Thoracic aorta (tissue), 2 donors: ENCODE data around the gene CSTF2T. TPM values are rescaled to one million over a fixed set of nuclear protein-coding genes. Genes with fewer than 3 reads are reported as not detected.

ENCODE experiments used
- ATAC-seq: fragments of 150-250 bp; one replicate; pipeline ENCODE4 v1.8.0; 2017; ENCODE audit warnings: low read depth; ENCODE audit not compliant: insufficient number of reproducible peaks, low FRiP score
- DNase-seq: peaks from one replicate; pipeline ENCODE4 v3.0.0-alpha.2; 2020; ENCODE audit warnings: low spot score
- H3K27ac ChIP-seq, 2 donors: fragments of 200-600 bp; sonication (generic); 1 replicate in 1 of 2; 2 replicates in 1 of 2; pipeline ENCODE4 v1.5.1; 2016; ENCODE audit warnings: mild to moderate bottlenecking in 2 of 2, moderate library complexity in 2 of 2
- H3K27me3 ChIP-seq: fragments of 200-600 bp; sonication (generic); replicated peaks from 2 replicates; pipeline ENCODE4 v1.6.0; 2016; ENCODE audit warnings: mild to moderate bottlenecking; ENCODE audit not compliant: insufficient read depth
- H3K36me3 ChIP-seq: fragments of 200-600 bp; sonication (generic); one replicate; pipeline ENCODE4 v1.5.1; 2016
- H3K4me1 ChIP-seq, 2 donors: fragments of 200-600 bp; sonication (generic); 1 replicate in 1 of 2; 2 replicates in 1 of 2; pipeline versions ENCODE4 v1.5.1 to v1.6.0; 2016; ENCODE audit warnings: low read depth in 2 of 2, mild to moderate bottlenecking in 1 of 2; ENCODE audit not compliant: control insufficient read depth in 1 of 2
- H3K4me3 ChIP-seq: fragments of 200-600 bp; sonication (generic); 2 replicates; pipeline ENCODE4 v1.5.1; 2016; ENCODE audit warnings: mild to moderate bottlenecking
- H3K9me3 ChIP-seq: fragments of 200-600 bp; sonication (generic); 2 replicates; pipeline ENCODE4 v1.5.1; 2016
- CTCF ChIP-seq: fragments of 200-600 bp; sonication (generic); IDR thresholded peaks from one replicate; pipeline ENCODE4 v1.5.1; 2019; ENCODE audit warnings: antibody characterized with exemption
- total RNA-seq, 2 donors: library from RNA; depleted of rRNA; stranded (reverse); fragments of >200 nt; gene quantifications; one replicate each; pipeline versions ENCODE4 v1.1.0 to v1.2.3, GENCODE V29; 2016

The CSTF2T gene
- total RNA-seq, 2 donors from 2014 or later: 24.6 to 39.9 TPM

- Histone ChIP-seq H3K4me3 (no peak overlapping the region), H3K27me3 (no peaks in the 10 kb centered on the region), H3K4me1 (peaks cover 9 to 36% of the 10 kb centered on the region in 2 donors), H3K36me3 (no peaks in the 10 kb centered on the region), H3K27ac (peak overlapping the region in 1 of 2 donors; percentile 24), H3K9me3 (no peaks in the 10 kb centered on the region)
- DNase-seq (no peak), ATAC-seq (no peak)
- TF ChIP-seq CTCF: no peak
Measured at GRCh38 chr10:51744235-51745000, 45.0 kb upstream of the CSTF2T start.

DNA sequence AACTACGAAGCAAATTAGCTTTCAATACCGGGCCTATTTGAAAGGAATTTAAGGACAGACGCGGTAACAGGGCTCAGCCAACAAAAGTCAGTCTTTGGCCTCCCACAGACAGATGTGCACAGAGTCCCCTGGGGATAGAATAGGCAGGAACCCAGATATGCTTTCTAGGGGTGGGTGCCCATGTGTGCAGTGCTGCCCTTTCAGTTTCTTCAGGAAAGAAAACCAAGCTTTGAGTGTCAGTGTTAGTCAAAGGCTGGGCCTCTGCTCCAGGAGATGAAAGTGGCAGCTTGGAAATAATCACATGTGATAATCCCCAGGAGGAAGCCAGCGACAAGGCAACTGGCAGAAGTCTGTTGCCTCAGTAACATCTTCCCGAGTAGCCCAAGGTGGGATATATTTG is 43.8 kb upstream of the CSTF2T start:
- DNase-seq (no peak), ATAC-seq (no peak)
- Histone ChIP-seq H3K4me3 (peak overlapping the region; percentile 65), H3K4me1 (peaks cover 5 to 29% of the 10 kb centered on the region in 2 donors), H3K9me3 (no peaks in the 10 kb centered on the region), H3K27me3 (no peaks in the 10 kb centered on the region), H3K27ac (peak overlapping the region; percentile 44 to 66), H3K36me3 (no peaks in the 10 kb centered on the region)
- TF ChIP-seq CTCF: no peak

GRCh38 chr10:51733057-51733456 is 33.7 kb upstream of the CSTF2T start:
- peak overlapping the region in 1 of 2 donors; percentile 74 for H3K27ac ChIP-seq
- TF ChIP-seq CTCF: no peak
- no peak overlapping the region for H3K4me3 ChIP-seq
- ATAC-seq (no peak), DNase-seq (no peak)
- no peaks in the 10 kb centered on the region for H3K9me3 ChIP-seq
- H3K27me3 ChIP-seq: no peaks in the 10 kb centered on the region
- H3K4me1 ChIP-seq: peaks cover 16 to 55% of the 10 kb centered on the region in 2 donors
- no peaks in the 10 kb centered on the region for H3K36me3 ChIP-seq

- Histone ChIP-seq H3K9me3 (no peaks in the 10 kb centered on the region), H3K4me3 (no peak overlapping the region), H3K27ac (peak overlapping the region; percentile 33 to 74), H3K36me3 (no peaks in the 10 kb centered on the region), H3K4me1 (peaks cover 14 to 54% of the 10 kb centered on the region in 2 donors), H3K27me3 (no peaks in the 10 kb centered on the region)
- TF ChIP-seq CTCF: no peak
- DNase-seq (no peak), ATAC-seq (no peak)
Measured at GRCh38 chr10:51729822-51730555, 30.6 kb upstream of the CSTF2T start.

DNA sequence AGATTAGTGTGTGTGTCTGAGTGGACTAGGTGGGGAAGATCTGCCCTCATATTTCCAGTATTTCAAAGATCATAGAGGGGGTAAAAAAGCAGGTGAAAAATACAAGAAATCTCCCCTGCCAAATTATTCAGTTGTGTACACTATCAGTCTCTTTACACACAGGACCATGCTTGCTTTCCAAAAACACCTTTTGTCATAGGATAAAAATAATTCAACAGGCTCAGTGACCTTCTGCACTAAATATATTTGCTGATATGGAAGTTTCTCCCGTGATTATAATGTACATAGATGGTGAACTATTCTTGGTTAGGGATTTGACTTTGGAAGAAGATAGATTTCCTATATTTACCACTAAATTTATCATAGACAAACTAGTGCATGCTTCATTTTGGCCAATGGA is 24.6 kb upstream of the CSTF2T start:
- DNase-seq (no peak), ATAC-seq (no peak)
- Histone ChIP-seq H3K9me3 (no peaks in the 10 kb centered on the region), H3K27me3 (no peaks in the 10 kb centered on the region), H3K27ac (peak overlapping the region; percentile 15 to 23), H3K4me3 (no peak overlapping the region), H3K4me1 (peaks cover 23 to 56% of the 10 kb centered on the region in 2 donors), H3K36me3 (peaks cover 3% of the 10 kb centered on the region)
- no peak for TF ChIP-seq CTCF
